K562 (cell line): ENCODE results near the gene NUP62. TPM values are rescaled to one million over a fixed set of nuclear protein-coding genes. Genes with fewer than 3 reads are reported as not detected.
A peak's percentile ranks its signal among the peaks of the same experiment; 100 is the strongest.

Source experiments
- ATAC-seq: fragments of 200-7000 bp; cut with Tn5 transposase; 3 replicates; pipeline ENCODE4 v1.9.1; 2020; ENCODE audit warnings: moderate library complexity
- BruUV-seq: library from RNA; stranded (reverse); fragments of 400-500 nt; replicated peaks from 2 replicates; lab custom pipeline; 2021; lab: Mats Ljungman, UMichigan
- CTCF ChIA-PET: fragments of 300-600 bp; formaldehyde crosslinking; extraction: SDS; loops from one replicate; lab custom pipeline; 2021; ENCODE audit warnings: low intra/inter-chr PET ratio; lab: Yijun Ruan, JAX
- POLR2A ChIA-PET: fragments of 300-600, 350-650 bp; sonication (Branson Sonifier 250); formaldehyde crosslinking; extraction: SDS; loops from one replicate; lab custom pipeline; 2021; ENCODE audit warnings: antibody characterized with exemption, inconsistent platforms; lab: Yijun Ruan, JAX
- DNase-seq, 4 experiments: peaks; one replicate each; pipeline versions ENCODE4 v3.0.0 to v3.0.0-alpha.2; 2011 to 2018; ENCODE audit warnings: low spot score in 3 of 4, mixed read lengths in 3 of 4; ENCODE audit errors: extremely low read depth in 1 of 4
- FAIRE-seq: peaks from 2 replicates; lab custom pipeline; 2011; peaks lifted over from hg19 to GRCh38; lab: Jason Lieb, UNC
- H2AFZ ChIP-seq: 2 replicates; pipeline ENCODE4 v1.6.0; 2011; ENCODE audit warnings: low read depth, low read length, control low read depth, inconsistent platforms
- H3K27ac ChIP-seq: fragments of 200-600 bp; 3 replicates; pipeline ENCODE4 v1.8.0; 2011; ENCODE audit warnings: low read depth, mild to moderate bottlenecking, control low read depth, inconsistent platforms, low read length, moderate library complexity, mixed read lengths; ENCODE audit errors: extremely low read depth
- H3K27me3 ChIP-seq, 2 experiments: fragments of 300-600 bp in 1 of 2; 2 replicates in 1 of 2; 3 replicates in 1 of 2; pipeline versions ENCODE4 v1.6.0 to v1.8.0; 2011; ENCODE audit warnings: inconsistent platforms in 2 of 2, low read length in 2 of 2, mild to moderate bottlenecking in 1 of 2, mixed read lengths in 1 of 2, moderate library complexity in 1 of 2; ENCODE audit not compliant: control insufficient read depth in 2 of 2, insufficient read depth in 2 of 2
- H3K36me3 ChIP-seq: fragments of 300-600 bp; 3 replicates; pipeline ENCODE4 v1.8.0; 2011; ENCODE audit warnings: mild to moderate bottlenecking, low read length, inconsistent platforms; ENCODE audit not compliant: control insufficient read depth, insufficient read depth
- H3K4me1 ChIP-seq, 2 experiments: fragments of 200-600 bp in 1 of 2; replicated peaks in 1 of 2; 2 replicates in 1 of 2; 3 replicates in 1 of 2; pipeline versions ENCODE4 v1.5.1 to v1.8.0; 2011; ENCODE audit warnings: inconsistent platforms in 2 of 2, low read length in 2 of 2, mild to moderate bottlenecking in 1 of 2, mixed read lengths in 1 of 2, moderate library complexity in 1 of 2; ENCODE audit not compliant: control insufficient read depth in 2 of 2, insufficient read depth in 2 of 2
- H3K4me2 ChIP-seq: 2 replicates; pipeline ENCODE4 v1.6.1; 2011; ENCODE audit warnings: low read length, control low read depth, inconsistent platforms, mixed read lengths; ENCODE audit not compliant: insufficient read depth
- H3K4me3 ChIP-seq: fragments of 200-600 bp; sonication (generic), shearing (Covaris generic); 2 replicates; pipeline ENCODE4 v1.5.1; 2016; ENCODE audit warnings: control low read depth, inconsistent platforms
- H3K79me2 ChIP-seq: fragments of 200-600 bp; 3 replicates; pipeline ENCODE4 v1.8.0; 2011; ENCODE audit warnings: low read length, inconsistent platforms; ENCODE audit not compliant: control insufficient read depth, insufficient read depth
- H3K9ac ChIP-seq, 2 experiments: 2 replicates each; pipeline versions ENCODE4 v1.6.0 to v1.6.1; 2011; ENCODE audit warnings: low read depth in 2 of 2, low read length in 2 of 2, control low read depth in 1 of 2, inconsistent platforms in 1 of 2, mild to moderate bottlenecking in 1 of 2, mixed read lengths in 1 of 2; ENCODE audit not compliant: insufficient read depth in 1 of 2
- H3K9me1 ChIP-seq: one replicate; pipeline ENCODE4 v1.6.0; 2011; ENCODE audit warnings: inconsistent platforms, mild to moderate bottlenecking, low read length, moderate library complexity; ENCODE audit not compliant: control insufficient read depth, insufficient read depth
- H3K9me3 ChIP-seq: replicated peaks from 2 replicates; pipeline ENCODE4 v1.5.1; 2011; ENCODE audit warnings: low read depth, low read length, inconsistent platforms; ENCODE audit not compliant: control insufficient read depth, insufficient read depth
- H4K20me1 ChIP-seq: replicated peaks from 2 replicates; pipeline ENCODE4 v1.6.1; 2011; ENCODE audit warnings: low read length, inconsistent platforms, mixed read lengths; ENCODE audit not compliant: control insufficient read depth, insufficient read depth
- HDAC2 ChIP-seq: fragments of 450-650 bp; IDR thresholded peaks from 2 replicates; pipeline ENCODE4 v1.6.1; 2016; ENCODE audit warnings: mild to moderate bottlenecking
- MGA ChIP-seq: fragments of 450-650 bp; IDR thresholded peaks from 2 replicates; pipeline ENCODE4 v1.6.1; 2016; ENCODE audit warnings: mild to moderate bottlenecking, moderate library complexity
- STAT5B ChIP-seq: fragments of 250-450 bp; sonication (Bioruptor Pico); IDR thresholded peaks from 2 replicates; pipeline ENCODE4 v1.8.0; 2021; ENCODE audit warnings: mild to moderate bottlenecking, inconsistent platforms
- ZBTB17 ChIP-seq: fragments of 450-650 bp; formaldehyde crosslinking; IDR thresholded peaks from 2 replicates; pipeline ENCODE4 v1.4.0; 2020; ENCODE audit warnings: mild to moderate bottlenecking
- WGBS: fragments of 100-300 bp; shearing (Covaris generic); methylation state at CpG from one replicate; pipeline ENCODE4 v1.1.6; 2016; ENCODE audit warnings: low coverage, mixed read lengths; ENCODE audit not compliant: insufficient coverage; ENCODE audit errors: missing lambda C conversion rate; 5-methylcytosine and 5-hydroxymethylcytosine counted together
- in situ Hi-C: fragments of 300-500 bp; cut with MboI; formaldehyde crosslinking; loops from 4 replicates; pipeline ENCODE4 v1.15.0; 2018; ENCODE audit warnings: inconsistent platforms, mixed read lengths
- intact Hi-C: fragments of 100-400 bp; cut with micrococcal nuclease; formaldehyde crosslinking; loops from 2 replicates; pipeline ENCODE4 v1.14.2; 2022
- polyA plus RNA-seq, 8 experiments: library from polyadenylated mRNA; depleted of rRNA in 4 of 8; stranded (reverse) in 5 of 8; unstranded in 3 of 8; fragments of >200 nt; fragmentation: Nextera tagmentation in 2 of 8; fragmentation: Illumina TruSeq in 1 of 8; extraction: Ambion mirVana in 2 of 8; extraction: Trizol in 1 of 8; gene quantifications; 2 replicates each; pipeline versions ENCODE4 v1.2.1 to v1.2.3, GENCODE V29; 2011 to 2014; ENCODE audit warnings: inconsistent platforms in 1 of 8, missing spikeins in 1 of 8
- total RNA-seq, 7 experiments: library from RNA; depleted of rRNA in 6 of 7; stranded (reverse); fragments of >200 nt in 6 of 7; fragmentation: Illumina TruSeq in 2 of 7; extraction: Trizol in 2 of 7; gene quantifications; 2 replicates each; pipeline versions ENCODE4 v1.2.1 to v1.2.3, GENCODE V29; 2011 to 2021; ENCODE audit warnings: low replicate concordance in 1 of 7

Gene NUP62
- total and polyA plus RNA-seq, 9 of the 15 experiments (the other 6 are each of a cell fraction or from before 2014, with no cell fraction given), result 16.9 to 109 (median 66.0) TPM

DNA sequence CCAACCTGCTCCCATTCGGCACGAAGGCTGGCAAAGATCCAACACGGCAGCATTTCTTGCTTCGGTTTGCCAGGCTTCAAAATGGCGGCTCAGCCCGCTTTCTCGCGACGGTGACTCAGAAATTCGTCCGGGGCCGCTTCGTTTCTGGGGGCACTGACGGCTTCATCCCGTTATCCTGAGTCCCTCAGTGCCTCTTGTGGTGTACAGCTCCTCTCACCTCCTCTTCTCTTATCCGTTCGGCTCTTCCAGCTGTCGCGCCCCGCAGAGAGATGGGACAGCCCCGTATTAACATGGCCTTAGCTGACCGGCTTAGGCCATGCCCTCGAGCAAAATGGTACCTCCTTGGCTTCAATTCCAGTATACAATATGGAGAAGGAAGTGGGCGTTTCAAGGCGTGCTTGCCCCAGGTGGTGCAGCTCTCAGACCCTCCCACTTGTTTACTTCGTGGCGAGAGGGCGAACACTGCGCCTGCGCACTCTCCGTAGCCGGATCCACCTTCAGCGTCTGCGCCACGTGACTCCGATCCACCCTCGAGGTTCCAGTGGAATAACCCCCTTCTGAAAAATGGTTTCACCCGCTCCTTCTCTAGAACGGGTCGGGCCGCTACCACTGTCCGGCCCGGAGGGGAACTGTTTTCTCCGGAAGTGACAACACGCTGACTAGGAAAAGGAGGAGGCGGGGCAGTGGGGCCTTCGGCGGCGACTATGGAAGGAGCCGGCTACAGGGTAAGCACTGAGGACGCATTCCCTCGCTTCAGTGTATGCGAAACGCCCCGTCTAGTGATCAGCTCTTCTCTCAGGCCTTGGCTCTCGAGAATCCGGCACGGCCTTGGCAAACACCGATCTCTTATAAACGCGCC, 52.1 kb downstream of the NUP62 start, which contains the start of the genes AKT1S1 and TBC1D17:
Gene AKT1S1 (minus strand): TSS at position 336 of the 859 bp plus-strand sequence. CDS start 4,060 bp downstream, outside the sequence.
Gene TBC1D17 (plus strand): TSS at position 683 of the 859 bp plus-strand sequence. CDS start 22 bp downstream, at position 705.
- Histone ChIP-seq H4K20me1 (no peaks in the 10 kb centered on the region), H3K36me3 (peaks cover 50% of the 10 kb centered on the region; the same call in 2 of the 3 replicates), H3K9me3 (no peaks in the 10 kb centered on the region), H3K9ac (peak within 1 kb of the TSS; percentile 98 to 99), H3K27ac (peak within 1 kb of the TSS; percentile 99), H3K9me1 (no peaks in the 10 kb centered on the region), H3K4me3 (peak within 1 kb of the TSS; percentile 84), H3K4me1 (peaks cover 9 to 76% of the 10 kb centered on the region in 2 experiments; a peak in 4 of 5 replicates), H3K79me2 (peaks cover 35% of the 10 kb centered on the region), H3K4me2 (peak within 1 kb of the TSS; percentile 99), H2AFZ (peak within 1 kb of the TSS; percentile 97), H3K27me3 (no peaks in the 10 kb centered on the region)
- peak; percentile 89 to 99 (median 94) for DNase-seq
- ChIA-PET POLR2A (interaction anchor here (0.7 to 3.0 kb wide), 12 partner anchors 8 to 759 kb away, joined by 3 to 19 read pairs (median 3); partner anchors contain the start of genes ATF5 and NUP62), CTCF (no interaction called here)
- intact Hi-C loops (loop anchor here (1.0 to 10.0 kb wide), 2 partner anchors 8 to 162 kb away; no protein-coding TSS in a partner anchor), in situ Hi-C loops (loop anchor here (10.0 kb wide), 1 partner anchor 382 kb away; the partner anchor contains the start of gene RPS11)
- no TSS peak for BruUV-seq
- under 1% methylated on average over 57 of the region's 61 CpGs for WGBS
- ATAC-seq, result peak; percentile 87
- FAIRE-seq, result peak; percentile 100
- peak; percentile 17; the same call in 1 of the 2 replicates for TF ChIP-seq HDAC2
- TF ChIP-seq STAT5B (CRISPR knock-in tag), result no peak
- TF ChIP-seq ZBTB17 (CRISPR knock-in tag), result no peak
- TF ChIP-seq MGA, result no peak; the same call in 1 of the 2 replicates
